ENCODE results near the gene CCL1.

The CCL1 gene

GRCh38 chr17:34403006-34403405, 40.0 kb upstream of the CCL1 start:
- TF ChIP-seq, protein P1, sequence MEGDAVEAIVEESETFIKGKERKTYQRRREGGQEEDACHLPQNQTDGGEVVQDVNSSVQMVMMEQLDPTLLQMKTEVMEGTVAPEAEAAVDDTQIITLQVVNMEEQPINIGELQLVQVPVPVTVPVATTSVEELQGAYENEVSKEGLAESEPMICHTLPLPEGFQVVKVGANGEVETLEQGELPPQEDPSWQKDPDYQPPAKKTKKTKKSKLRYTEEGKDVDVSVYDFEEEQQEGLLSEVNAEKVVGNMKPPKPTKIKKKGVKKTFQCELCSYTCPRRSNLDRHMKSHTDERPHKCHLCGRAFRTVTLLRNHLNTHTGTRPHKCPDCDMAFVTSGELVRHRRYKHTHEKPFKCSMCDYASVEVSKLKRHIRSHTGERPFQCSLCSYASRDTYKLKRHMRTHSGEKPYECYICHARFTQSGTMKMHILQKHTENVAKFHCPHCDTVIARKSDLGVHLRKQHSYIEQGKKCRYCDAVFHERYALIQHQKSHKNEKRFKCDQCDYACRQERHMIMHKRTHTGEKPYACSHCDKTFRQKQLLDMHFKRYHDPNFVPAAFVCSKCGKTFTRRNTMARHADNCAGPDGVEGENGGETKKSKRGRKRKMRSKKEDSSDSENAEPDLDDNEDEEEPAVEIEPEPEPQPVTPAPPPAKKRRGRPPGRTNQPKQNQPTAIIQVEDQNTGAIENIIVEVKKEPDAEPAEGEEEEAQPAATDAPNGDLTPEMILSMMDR (IDR thresholded peaks at IDR 0.05; ENCODE audit: insufficient read depth, low read length, missing control alignments) = no peak
- CTCF ChIA-PET = no interaction called here
- POLR2A ChIA-PET = no interaction called here
- H3K4me3 ChIP-seq (ENCODE audit: low read depth, low read length) = no peak overlapping the region
- no peak for DNase-seq (ENCODE audit: low read depth, low spot score)

- DNase-seq (ENCODE audit: low read depth, low spot score) = no peak
- ChIA-PET POLR2A (no interaction called here), CTCF (no interaction called here)
- TF ChIP-seq, protein P1 (IDR thresholded peaks at IDR 0.05; ENCODE audit: insufficient read depth, low read length, missing control alignments) = no peak
- no peak overlapping the region for H3K4me3 ChIP-seq (ENCODE audit: low read depth, low read length)
Observed at GRCh38 chr17:34401165-34401564, 38.1 kb upstream of the CCL1 start.

GRCh38 chr17:34400301-34400931, 37.4 kb upstream of the CCL1 start:
- POLR2A ChIA-PET = no interaction called here
- CTCF ChIA-PET = interaction anchor here (0.7 to 1.0 kb wide), 2 partner anchors 20 to 39 kb away, joined by 3 to 4 read pairs; no protein-coding TSS in a partner anchor
- H3K4me3 ChIP-seq (ENCODE audit: low read depth, low read length) = no peak overlapping the region
- DNase-seq (ENCODE audit: low read depth, low spot score) = no peak
- TF ChIP-seq, protein P1 (IDR thresholded peaks at IDR 0.05; ENCODE audit: insufficient read depth, low read length, missing control alignments) = no peak

GRCh38 chr17:34399725-34400124, 36.7 kb upstream of the CCL1 start:
- TF ChIP-seq, protein P1 (IDR thresholded peaks at IDR 0.05; ENCODE audit: insufficient read depth, low read length, missing control alignments) = no peak
- DNase-seq (ENCODE audit: low read depth, low spot score) = no peak
- H3K4me3 ChIP-seq (ENCODE audit: low read depth, low read length) = no peak overlapping the region
- ChIA-PET CTCF (interaction anchor here (0.7 to 1.1 kb wide), 2 partner anchors 11 to 20 kb away, joined by 3 read pairs; no protein-coding TSS in a partner anchor), POLR2A (no interaction called here)

GRCh38 chr17:34398990-34399389, 36.0 kb upstream of the CCL1 start:
- H3K4me3 ChIP-seq (ENCODE audit: low read depth, low read length) = no peak overlapping the region
- ChIA-PET POLR2A (no interaction called here), CTCF (interaction anchor here (0.9 to 1.1 kb wide), 2 partner anchors 12 to 21 kb away, joined by 3 read pairs; no protein-coding TSS in a partner anchor)
- DNase-seq (ENCODE audit: low read depth, low spot score) = no peak
- TF ChIP-seq, protein P1 (IDR thresholded peaks at IDR 0.05; ENCODE audit: insufficient read depth, low read length, missing control alignments) = no peak

- DNase-seq (ENCODE audit: low read depth, low spot score) = no peak
- TF ChIP-seq, protein P1 (IDR thresholded peaks at IDR 0.05; ENCODE audit: insufficient read depth, low read length, missing control alignments) = no peak
- H3K4me3 ChIP-seq (ENCODE audit: low read depth, low read length) = no peak overlapping the region
- CTCF ChIA-PET = interaction anchor here (1.2 to 1.3 kb wide), 2 partner anchors 20 to 36 kb away, joined by 3 to 4 read pairs; no protein-coding TSS in a partner anchor
- POLR2A ChIA-PET = no interaction called here
Observed at GRCh38 chr17:34397265-34397664, 34.2 kb upstream of the CCL1 start.

All from AG04449 (cell line).